H4 (cell line): ENCODE results near the gene DCHS2. TPM values are rescaled to one million over a fixed set of nuclear protein-coding genes. Genes with fewer than 3 reads are reported as not detected.
A peak's percentile ranks its signal among the peaks of the same experiment; 100 is the strongest.

ENCODE experiments used
- DNase-seq: peaks from one replicate; pipeline ENCODE4 v3.0.0-alpha.2; 2015; ENCODE audit warnings: low spot score
- total RNA-seq: library from RNA; depleted of rRNA; stranded (reverse); fragments of >200 nt; shearing (Covaris generic); gene quantifications from 2 replicates; pipeline ENCODE4 v1.2.3, GENCODE V29; 2014; rRNA removed

Gene DCHS2
- total RNA-seq, result 0.29 and 0.53 TPM in 2 replicates

GRCh38 chr4:154491341-154492271 is at the start of gene DCHS2:
Gene DCHS2, minus strand, starts transcription at chr4:154491799. Its CDS starts 444 bp downstream, at chr4:154491355.
- DNase-seq, result no peak

GRCh38 chr4:154534296-154534695 is 42.7 kb upstream of the DCHS2 start:
- no peak for DNase-seq

GRCh38 chr4:154529728-154530519 is 38.3 kb upstream of the DCHS2 start:
- DNase-seq, result no peak

GRCh38 chr4:154528869-154529268 is 37.3 kb upstream of the DCHS2 start:
- no peak for DNase-seq

GRCh38 chr4:154527308-154527707 is 35.7 kb upstream of the DCHS2 start:
- no peak for DNase-seq

GRCh38 chr4:154526151-154526550 is 34.6 kb upstream of the DCHS2 start:
- no peak for DNase-seq

GRCh38 chr4:154521607-154522006 is 30.0 kb upstream of the DCHS2 start:
- no peak for DNase-seq

- no peak for DNase-seq
Observed at GRCh38 chr4:154519214-154519613, 27.6 kb upstream of the DCHS2 start.

GRCh38 chr4:154517591-154517990 is 26.0 kb upstream of the DCHS2 start:
- no peak for DNase-seq

- DNase-seq, result no peak
Observed at GRCh38 chr4:154516318-154517029, 24.9 kb upstream of the DCHS2 start.

GRCh38 chr4:154511981-154512380 is 20.4 kb upstream of the DCHS2 start:
- no peak for DNase-seq

- DNase-seq, result no peak
Observed at GRCh38 chr4:154511548-154511947, 19.9 kb upstream of the DCHS2 start.

- DNase-seq, result no peak
Observed at GRCh38 chr4:154507156-154507555, 15.6 kb upstream of the DCHS2 start.

GRCh38 chr4:154506253-154506652 is 14.7 kb upstream of the DCHS2 start:
- DNase-seq, result peak; percentile 52

- DNase-seq, result peak; percentile 20
Observed at GRCh38 chr4:154503598-154503997, 12.0 kb upstream of the DCHS2 start.

- no peak for DNase-seq
Observed at GRCh38 chr4:154502111-154502510, 10.5 kb upstream of the DCHS2 start.

- DNase-seq, result peak; percentile 51
Observed at GRCh38 chr4:154497889-154498288, 6.3 kb upstream of the DCHS2 start.

GRCh38 chr4:154495867-154496266 is 4.3 kb upstream of the DCHS2 start:
- no peak for DNase-seq

GRCh38 chr4:154492288-154492687 is 689 bp upstream of the DCHS2 start:
- DNase-seq, result no peak

GRCh38 chr4:154490583-154491340 is 837 bp downstream of the DCHS2 start:
- DNase-seq, result no peak

- DNase-seq, result no peak
Observed at GRCh38 chr4:154490234-154490582, 1.4 kb downstream of the DCHS2 start.
